ENCODE measurements around the gene MEGF11.

Gene MEGF11

DNA sequence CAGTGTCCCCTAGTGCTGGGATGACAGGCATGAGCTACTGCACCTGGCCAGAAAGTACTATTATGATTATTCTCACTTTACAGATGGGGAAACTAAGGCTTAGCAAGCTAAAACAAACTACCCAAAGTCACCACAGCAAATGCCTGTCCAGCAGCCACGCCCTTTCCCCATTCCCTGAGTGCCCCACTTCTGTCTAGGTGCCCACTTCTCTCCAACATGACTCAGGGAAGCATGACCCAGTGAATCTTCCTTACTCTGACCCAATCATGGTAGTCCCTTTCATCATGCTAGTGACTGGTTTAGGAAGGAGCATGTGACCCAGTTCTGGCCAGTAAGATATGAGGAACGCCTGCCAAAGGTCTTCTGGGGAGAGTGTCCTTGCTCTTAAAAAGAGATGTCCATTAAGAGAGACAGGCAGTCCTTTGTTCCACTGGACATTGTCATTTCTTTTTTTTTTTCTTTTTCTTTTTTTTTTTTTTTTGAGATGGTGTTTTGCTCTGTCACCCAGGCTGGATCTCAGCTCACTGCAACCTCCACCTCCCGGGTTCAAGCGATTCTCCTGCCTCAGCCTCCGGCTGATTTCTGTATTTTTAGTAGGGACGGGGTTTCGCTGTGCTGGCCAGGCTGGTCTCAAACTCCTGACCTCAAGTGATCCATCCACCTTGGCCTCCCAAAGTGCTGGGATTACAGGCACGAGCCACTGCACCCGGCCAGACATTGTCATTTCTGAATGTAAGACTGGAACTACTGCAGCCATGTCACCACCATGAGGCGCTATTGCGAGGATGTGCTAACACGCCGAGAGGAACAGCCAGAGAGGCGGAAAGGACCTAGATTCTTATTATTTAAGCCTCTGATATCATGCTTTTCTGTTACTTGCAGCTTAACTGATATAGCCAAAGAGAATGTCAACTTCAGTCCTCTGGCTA lies 19.8 kb downstream of the MEGF11 start:
- TF ChIP-seq PAX5 (IDR thresholded peaks at IDR 0.05; ENCODE audit: insufficient read depth, low read length, severe bottlenecking) (no peak), SPI1 (IDR thresholded peaks at IDR 0.05; ENCODE audit: low read depth, low read length) (no peak), POLR2AphosphoS5 (IDR thresholded peaks at IDR 0.05; ENCODE audit: low read depth, low read length) (no peak), TAF1 (IDR thresholded peaks at IDR 0.05; ENCODE audit: low read depth, low read length) (no peak), POU2F2 (IDR thresholded peaks at IDR 0.05; ENCODE audit: low read depth, low read length) (no peak), POLR2A (IDR thresholded peaks at IDR 0.05; ENCODE audit: low read depth, low read length) (no peak)
- no peak for DNase-seq (ENCODE audit: insufficient read length, low spot score)
- FAIRE-seq = no peak

DNA sequence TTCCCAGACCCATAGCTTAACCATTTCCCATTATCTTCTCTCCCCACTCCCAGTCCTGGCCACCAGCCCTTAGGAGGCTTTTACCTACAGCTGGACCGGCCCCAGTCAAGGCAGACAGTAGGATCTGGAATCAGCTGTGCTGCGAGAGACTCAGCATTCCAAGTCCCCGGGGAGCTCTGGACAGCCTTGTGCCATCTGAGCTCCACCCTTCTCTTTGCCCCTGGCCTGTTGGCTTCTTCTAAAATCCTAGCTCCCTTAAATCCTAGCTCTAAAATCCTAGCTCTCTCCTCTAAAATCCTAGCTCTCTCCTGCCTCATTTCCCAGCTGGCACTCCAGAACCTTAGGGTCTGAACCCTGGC lies 21.3 kb downstream of the MEGF11 start:
- no peak for FAIRE-seq
- no peak for DNase-seq (ENCODE audit: insufficient read length, low spot score)
- TF ChIP-seq POLR2A (IDR thresholded peaks at IDR 0.05; ENCODE audit: low read depth, low read length) = no peak
- TF ChIP-seq TAF1 (IDR thresholded peaks at IDR 0.05; ENCODE audit: low read depth, low read length) = no peak
- TF ChIP-seq POU2F2 (IDR thresholded peaks at IDR 0.05; ENCODE audit: low read depth, low read length) = no peak
- no peak for TF ChIP-seq POLR2AphosphoS5 (IDR thresholded peaks at IDR 0.05; ENCODE audit: low read depth, low read length)
- no peak for TF ChIP-seq SPI1 (IDR thresholded peaks at IDR 0.05; ENCODE audit: low read depth, low read length)
- TF ChIP-seq PAX5 (IDR thresholded peaks at IDR 0.05; ENCODE audit: insufficient read depth, low read length, severe bottlenecking) = no peak

DNA sequence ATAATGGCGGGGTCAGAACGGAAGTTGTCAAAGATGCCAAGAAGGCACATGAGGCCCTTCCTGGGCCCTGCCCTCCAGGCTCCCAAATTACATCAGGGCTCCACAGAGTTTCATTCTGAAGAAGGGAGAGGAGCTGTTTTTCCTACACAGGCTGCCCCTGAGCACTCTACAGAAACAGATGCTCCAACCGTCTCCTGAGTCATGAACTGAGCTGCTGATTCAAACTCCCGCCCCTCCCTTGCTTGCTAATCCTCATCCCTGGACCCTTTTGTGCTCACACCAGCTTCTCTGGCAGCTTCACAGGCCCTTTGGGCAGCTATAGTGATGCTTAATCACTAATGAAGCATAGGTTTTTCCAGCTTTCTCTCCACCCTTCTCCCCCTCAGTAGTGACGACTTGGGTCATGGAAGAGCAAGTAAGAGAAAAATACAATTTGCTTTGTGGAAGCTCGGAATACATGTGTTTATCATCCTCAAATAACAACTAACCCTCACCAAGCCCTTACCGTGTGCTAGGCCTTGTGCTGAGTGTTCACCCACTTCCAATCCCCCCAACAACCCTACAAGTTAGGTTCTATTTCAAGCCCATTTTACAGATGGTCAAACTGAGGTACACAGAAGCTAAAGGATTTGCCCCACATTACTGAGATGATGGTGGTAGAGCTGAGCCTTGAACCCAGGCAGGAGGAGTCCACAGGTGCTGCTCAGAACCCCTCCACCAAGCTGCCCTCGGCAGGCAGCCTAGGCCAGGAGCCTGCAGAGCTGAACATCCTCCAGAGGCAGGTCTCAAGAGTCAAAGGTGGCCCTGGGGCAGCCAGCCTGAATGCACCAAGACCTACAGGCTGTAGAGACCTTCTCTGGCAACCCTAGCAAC lies 21.9 kb downstream of the MEGF11 start:
- no peak for DNase-seq (ENCODE audit: insufficient read length, low spot score)
- FAIRE-seq = no peak

DNA sequence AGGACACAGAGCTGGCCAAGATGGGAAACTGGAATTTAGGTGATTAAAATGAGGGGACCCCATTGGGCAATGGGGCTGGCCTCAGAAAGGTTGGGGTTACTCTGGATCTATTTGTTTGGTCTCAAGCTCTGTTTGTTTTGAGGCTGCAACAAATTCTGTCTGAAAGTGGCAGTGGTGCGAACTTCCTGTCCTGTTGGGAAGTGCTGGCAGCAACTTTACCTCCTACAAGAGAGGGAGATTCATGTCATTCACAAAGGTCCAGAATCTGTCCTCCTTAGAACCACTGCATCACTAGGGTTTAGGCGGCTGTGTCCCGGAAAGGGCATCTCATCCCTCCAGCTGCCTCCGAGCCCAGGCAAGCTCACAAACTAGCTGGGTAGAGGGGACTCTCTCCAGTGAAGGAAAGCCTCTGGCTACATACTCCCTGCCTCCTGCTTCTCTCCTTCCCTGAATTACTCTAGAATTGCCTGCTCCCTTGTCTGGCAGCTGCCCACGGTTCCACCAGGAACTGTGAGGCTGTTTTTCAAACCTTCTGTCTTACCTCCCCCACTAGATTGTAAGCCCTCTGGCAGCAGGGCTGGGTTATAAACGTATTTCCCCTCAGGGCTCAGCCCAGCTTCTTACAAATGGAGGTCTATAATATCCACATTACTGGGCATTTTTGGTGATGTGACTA lies 23.6 kb downstream of the MEGF11 start:
- TF ChIP-seq POLR2A (IDR thresholded peaks at IDR 0.05; ENCODE audit: low read depth, low read length) (no peak), POU2F2 (IDR thresholded peaks at IDR 0.05; ENCODE audit: low read depth, low read length) (no peak), SPI1 (IDR thresholded peaks at IDR 0.05; ENCODE audit: low read depth, low read length) (no peak), PAX5 (IDR thresholded peaks at IDR 0.05; ENCODE audit: insufficient read depth, low read length, severe bottlenecking) (no peak), TAF1 (IDR thresholded peaks at IDR 0.05; ENCODE audit: low read depth, low read length) (no peak), POLR2AphosphoS5 (IDR thresholded peaks at IDR 0.05; ENCODE audit: low read depth, low read length) (no peak)
- no peak for FAIRE-seq
- no peak for DNase-seq (ENCODE audit: insufficient read length, low spot score)

More for the DNA sequence above, 21.9 kb downstream of the MEGF11 start:
- TF ChIP-seq PAX5 (IDR thresholded peaks at IDR 0.05; ENCODE audit: insufficient read depth, low read length, severe bottlenecking) (no peak), SPI1 (IDR thresholded peaks at IDR 0.05; ENCODE audit: low read depth, low read length) (no peak), POLR2AphosphoS5 (IDR thresholded peaks at IDR 0.05; ENCODE audit: low read depth, low read length) (no peak)

DNA sequence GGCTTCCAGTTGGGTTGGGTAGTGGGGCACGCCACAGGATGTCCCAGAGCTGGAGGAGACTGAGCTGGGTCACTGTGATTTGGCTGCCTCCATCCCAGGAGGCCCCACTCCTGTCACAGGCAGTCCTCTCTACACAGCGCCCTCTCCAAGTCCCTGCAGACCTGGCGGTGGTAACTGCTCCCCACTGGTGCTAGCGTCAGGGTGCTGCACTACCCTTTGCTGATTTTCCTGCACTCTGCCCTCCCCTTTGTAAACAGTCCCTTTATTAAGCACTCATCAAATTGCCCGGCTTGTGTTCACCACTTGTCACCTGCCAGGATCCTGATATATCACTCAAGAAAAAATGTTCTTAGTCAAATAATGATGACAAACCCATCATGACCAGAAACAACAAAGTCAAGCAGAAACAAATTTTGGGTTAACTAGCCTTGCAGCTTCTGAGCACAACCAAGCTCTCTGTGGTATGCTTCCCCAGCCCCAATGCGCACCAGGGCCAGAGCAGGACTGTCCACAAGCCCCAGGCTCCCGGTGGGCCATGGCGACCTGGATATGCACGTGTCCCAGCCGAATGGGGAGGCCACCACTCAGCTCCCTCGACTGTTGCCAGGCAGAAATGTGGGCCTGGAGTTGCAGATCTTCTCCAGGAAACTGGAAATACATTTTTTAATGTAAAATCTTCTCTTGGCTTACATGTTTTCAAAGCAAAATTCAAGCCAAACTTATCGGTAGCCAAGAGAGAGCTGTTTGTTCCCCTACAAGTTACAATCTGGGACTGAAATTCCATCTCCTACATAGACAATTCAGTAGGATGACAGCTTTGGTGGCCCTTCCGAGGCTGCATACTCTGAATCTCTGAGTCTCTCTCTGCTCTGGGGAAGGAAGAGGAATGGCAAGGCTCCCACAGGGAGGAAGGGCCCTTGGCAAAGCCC lies 24.5 kb downstream of the MEGF11 start:
- TF ChIP-seq PAX5 (IDR thresholded peaks at IDR 0.05; ENCODE audit: insufficient read depth, low read length, severe bottlenecking) (no peak), TAF1 (IDR thresholded peaks at IDR 0.05; ENCODE audit: low read depth, low read length) (no peak), SPI1 (IDR thresholded peaks at IDR 0.05; ENCODE audit: low read depth, low read length) (no peak), POU2F2 (IDR thresholded peaks at IDR 0.05; ENCODE audit: low read depth, low read length) (no peak), POLR2A (IDR thresholded peaks at IDR 0.05; ENCODE audit: low read depth, low read length) (no peak), POLR2AphosphoS5 (IDR thresholded peaks at IDR 0.05; ENCODE audit: low read depth, low read length) (no peak)
- DNase-seq (ENCODE audit: insufficient read length, low spot score) (no peak), FAIRE-seq (no peak)

DNA sequence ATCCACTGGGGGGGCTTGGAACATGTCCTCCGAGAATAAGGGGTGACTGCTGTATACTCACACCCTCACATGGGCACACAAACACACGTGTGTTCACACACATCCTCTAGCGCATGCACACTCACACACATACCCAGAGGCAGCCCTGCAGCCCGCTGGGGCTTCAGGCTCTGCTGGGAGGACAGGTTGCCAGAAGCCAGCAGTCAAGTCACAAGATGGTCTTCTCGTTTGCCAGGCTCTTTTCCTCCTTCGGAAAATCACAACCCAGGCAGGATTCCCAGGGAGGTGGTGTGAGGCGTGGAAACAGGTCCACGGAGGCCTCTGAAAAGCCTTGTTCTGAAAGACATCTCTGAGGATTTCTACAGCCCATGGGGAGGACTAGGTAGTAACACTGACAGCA lies 26.8 kb downstream of the MEGF11 start:
- DNase-seq (ENCODE audit: insufficient read length, low spot score) (no peak), FAIRE-seq (no peak)
- TF ChIP-seq POU2F2 (IDR thresholded peaks at IDR 0.05; ENCODE audit: low read depth, low read length) = no peak
- TF ChIP-seq POLR2AphosphoS5 (IDR thresholded peaks at IDR 0.05; ENCODE audit: low read depth, low read length) = no peak
- no peak for TF ChIP-seq TAF1 (IDR thresholded peaks at IDR 0.05; ENCODE audit: low read depth, low read length)
- no peak for TF ChIP-seq SPI1 (IDR thresholded peaks at IDR 0.05; ENCODE audit: low read depth, low read length)
- TF ChIP-seq PAX5 (IDR thresholded peaks at IDR 0.05; ENCODE audit: insufficient read depth, low read length, severe bottlenecking) = no peak
- TF ChIP-seq POLR2A (IDR thresholded peaks at IDR 0.05; ENCODE audit: low read depth, low read length) = no peak

DNA sequence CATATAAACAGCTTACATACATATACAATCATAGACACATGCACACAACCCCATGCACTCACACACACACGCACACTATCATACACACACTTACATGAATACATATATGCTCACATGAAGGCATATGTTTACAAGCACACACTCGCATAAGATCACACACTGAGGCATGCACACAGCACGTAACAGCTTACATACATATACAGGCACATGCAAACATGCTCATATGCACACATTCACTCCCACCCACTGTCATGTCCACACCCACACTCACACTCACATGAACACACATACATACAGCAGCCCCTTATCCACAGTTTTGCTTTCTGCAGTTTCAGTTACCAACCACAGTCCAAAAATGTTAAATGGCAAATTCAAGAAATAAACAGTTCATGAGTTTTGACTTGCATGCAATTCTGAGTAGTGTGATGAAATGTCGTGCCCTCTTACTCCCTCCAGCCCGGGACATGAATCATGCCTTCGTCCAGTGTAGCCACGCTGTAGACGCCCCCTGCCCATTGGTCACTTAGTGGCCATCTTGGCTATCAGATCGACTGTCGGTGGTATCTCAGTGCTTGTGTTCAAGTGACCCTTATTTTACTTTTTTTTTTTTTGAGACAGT lies 27.8 kb downstream of the MEGF11 start:
- TF ChIP-seq TAF1 (IDR thresholded peaks at IDR 0.05; ENCODE audit: low read depth, low read length) = no peak
- TF ChIP-seq PAX5 (IDR thresholded peaks at IDR 0.05; ENCODE audit: insufficient read depth, low read length, severe bottlenecking) = no peak
- TF ChIP-seq POU2F2 (IDR thresholded peaks at IDR 0.05; ENCODE audit: low read depth, low read length) = no peak
- no peak for TF ChIP-seq POLR2A (IDR thresholded peaks at IDR 0.05; ENCODE audit: low read depth, low read length)
- no peak for TF ChIP-seq SPI1 (IDR thresholded peaks at IDR 0.05; ENCODE audit: low read depth, low read length)
- TF ChIP-seq POLR2AphosphoS5 (IDR thresholded peaks at IDR 0.05; ENCODE audit: low read depth, low read length) = no peak
- DNase-seq (ENCODE audit: insufficient read length, low spot score) = no peak
- FAIRE-seq = peak; percentile 33

DNA sequence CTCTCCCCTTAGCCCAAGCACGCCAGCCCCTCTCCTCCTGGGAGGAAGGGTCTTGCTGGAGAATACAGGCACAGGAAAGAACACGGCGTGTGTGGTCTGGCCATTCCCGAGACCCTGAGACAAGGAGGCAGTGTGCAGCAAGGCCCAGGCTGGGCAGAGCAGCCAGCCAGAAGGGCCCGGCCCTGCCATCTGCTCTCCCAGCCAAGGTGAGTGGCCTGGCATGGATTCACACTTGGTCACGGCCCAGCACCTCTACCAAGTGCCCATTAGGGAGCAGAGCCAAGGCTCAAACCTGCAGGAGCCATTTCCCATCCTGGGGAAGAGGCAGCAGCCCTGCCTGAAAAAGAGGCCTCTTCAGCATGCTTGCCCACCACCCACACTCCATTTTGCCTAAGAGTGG lies 28.6 kb downstream of the MEGF11 start:
- no peak for TF ChIP-seq TAF1 (IDR thresholded peaks at IDR 0.05; ENCODE audit: low read depth, low read length)
- TF ChIP-seq POLR2A (IDR thresholded peaks at IDR 0.05; ENCODE audit: low read depth, low read length) = no peak
- TF ChIP-seq POLR2AphosphoS5 (IDR thresholded peaks at IDR 0.05; ENCODE audit: low read depth, low read length) = no peak
- TF ChIP-seq SPI1 (IDR thresholded peaks at IDR 0.05; ENCODE audit: low read depth, low read length) = no peak
- no peak for TF ChIP-seq POU2F2 (IDR thresholded peaks at IDR 0.05; ENCODE audit: low read depth, low read length)
- no peak for TF ChIP-seq PAX5 (IDR thresholded peaks at IDR 0.05; ENCODE audit: insufficient read depth, low read length, severe bottlenecking)
- no peak for FAIRE-seq
- DNase-seq (ENCODE audit: insufficient read length, low spot score) = no peak

Measured in GM12891 (cell line).